NCI-H2171 (cell line): Measurements from ENCODE around the gene UBE2QL1.

Experiments used
- DNase-seq: peaks from one replicate; lab custom pipeline; 2025; lab: John Stamatoyannopoulos, UW

Gene UBE2QL1

DNA sequence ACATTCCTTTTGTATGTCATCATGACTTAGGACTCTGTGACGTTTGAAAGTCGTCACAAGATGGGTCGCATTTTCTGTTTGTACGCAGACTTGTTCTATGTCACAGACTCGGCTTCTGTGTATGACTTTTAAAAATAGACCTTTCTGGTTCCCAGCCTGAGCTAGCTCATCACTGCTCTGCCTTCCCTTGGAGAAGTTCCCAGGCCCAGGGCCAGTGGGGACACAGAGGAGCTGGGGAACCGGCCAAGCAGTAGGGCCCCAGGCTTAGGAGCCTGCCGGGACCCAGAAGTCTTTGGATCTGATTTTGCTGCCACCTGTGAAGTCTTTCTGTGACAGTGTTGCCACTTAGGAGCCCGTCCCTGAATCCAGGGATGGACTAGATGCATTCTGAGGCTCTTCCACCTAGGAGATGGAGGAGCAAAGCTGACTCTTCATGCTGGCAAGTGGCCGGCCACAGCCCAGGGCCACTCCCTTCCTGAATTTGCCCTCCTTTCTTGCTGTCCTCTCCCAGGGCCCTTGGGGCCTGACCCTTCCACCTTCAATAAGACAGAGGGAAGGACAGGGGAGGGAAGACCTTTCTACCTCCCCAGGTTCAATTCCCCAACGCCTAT, 18.1 kb upstream of the UBE2QL1 start:
- DNase-seq, result no peak

DNA sequence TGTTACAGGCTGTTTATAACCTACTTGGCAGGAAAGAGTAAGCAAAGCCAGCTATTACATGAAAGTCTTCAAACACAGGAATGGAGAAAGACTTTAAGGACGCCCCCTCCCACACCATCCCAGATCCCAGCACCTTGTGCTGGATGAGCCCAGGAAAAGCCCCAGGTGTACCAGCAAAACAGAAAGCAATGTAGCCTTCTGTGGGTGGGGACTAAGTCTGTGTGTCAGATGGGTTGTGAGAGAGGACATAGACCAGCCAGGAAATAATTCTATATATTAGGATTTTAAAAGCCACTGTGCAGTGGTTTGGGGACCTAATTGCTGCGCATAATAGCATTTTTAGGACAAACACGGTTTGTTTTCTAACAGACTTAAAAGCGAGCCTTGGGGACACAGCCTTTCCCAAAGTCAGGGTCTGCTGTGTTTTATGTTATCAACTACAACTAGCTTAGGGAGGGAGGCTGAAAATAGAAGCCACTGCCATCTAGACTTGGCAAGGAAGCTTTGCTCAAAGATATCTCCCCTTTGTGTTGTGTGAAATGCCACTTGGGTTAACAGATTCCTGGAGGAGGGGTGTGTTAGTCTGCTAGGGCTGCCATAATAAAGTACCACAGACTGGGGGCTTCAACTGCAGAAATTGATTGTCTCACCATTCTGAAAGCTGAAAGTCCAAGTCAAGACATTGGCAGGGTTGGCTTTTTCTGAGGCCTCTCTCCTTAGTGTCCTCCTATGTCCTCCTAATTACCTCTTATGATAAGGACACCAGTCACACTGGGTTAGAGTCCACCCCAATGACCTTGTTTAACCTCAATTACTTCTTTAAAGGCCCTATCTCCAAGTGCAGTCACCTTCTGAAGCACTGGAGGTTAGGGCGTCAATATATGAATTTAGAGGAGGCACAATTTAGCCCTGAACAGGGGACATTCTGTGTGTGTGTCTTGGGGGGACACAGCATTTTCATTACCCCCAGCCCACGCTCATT, 17.2 kb upstream of the UBE2QL1 start:
- DNase-seq, result no peak

DNA sequence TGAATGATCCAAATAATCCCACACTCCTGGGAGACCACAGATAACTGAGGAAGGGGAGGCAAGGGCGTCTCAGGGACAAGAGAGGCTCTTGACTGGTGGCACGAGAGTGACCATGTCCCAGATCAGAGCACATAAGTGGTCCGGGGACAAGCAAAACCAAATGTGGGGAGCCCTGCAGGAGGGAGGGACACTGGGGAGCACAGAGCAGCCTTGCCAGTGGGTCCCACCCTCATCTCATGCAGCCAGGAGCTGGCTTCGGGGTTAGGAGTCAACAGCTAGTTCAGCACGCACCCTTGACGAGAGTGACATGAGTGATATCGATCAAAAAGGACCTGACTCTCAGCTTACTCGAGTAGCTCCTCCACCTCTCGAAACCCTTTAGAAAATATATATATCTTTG, 16.5 kb upstream of the UBE2QL1 start:
- no peak for DNase-seq

DNA sequence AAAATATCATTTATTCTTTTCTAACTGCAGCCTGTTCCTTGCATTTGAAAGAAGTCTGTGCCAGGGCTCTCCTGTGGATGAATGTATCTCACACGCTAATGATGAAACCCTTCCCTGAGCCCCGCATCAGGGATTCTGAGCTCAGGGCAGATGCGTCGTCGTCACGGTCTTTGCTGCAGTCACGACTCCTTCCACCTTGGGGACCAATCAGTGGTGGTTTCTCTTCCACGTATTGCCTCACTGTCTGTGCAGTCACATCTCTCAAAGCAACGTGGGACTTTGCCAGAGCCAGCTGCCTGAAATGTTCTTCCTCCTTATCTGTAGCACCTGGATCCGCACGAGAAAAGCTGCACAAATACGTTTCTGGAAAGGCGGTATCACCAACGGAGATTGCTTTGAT, 13.9 kb upstream of the UBE2QL1 start:
- no peak for DNase-seq

DNA sequence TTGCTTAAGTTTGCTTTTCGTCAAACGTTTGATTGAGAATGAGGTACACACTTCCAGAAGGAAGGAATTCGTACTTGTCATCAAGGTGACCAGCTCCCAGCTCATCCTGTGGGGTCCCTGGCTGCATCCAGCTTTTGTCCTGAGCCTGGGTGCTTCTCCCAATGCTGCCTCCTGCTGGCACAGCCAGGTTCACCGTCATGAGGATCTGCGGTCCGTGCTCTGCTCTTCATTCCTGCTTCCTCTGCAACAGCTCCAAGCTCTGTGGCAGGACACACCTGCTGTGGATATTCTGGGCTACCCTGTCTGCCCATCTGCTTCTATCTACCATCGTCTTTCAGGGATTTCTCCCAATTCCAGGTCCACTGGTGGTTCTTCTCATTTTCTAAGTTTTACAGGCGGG, 13.3 kb upstream of the UBE2QL1 start:
- no peak for DNase-seq

DNA sequence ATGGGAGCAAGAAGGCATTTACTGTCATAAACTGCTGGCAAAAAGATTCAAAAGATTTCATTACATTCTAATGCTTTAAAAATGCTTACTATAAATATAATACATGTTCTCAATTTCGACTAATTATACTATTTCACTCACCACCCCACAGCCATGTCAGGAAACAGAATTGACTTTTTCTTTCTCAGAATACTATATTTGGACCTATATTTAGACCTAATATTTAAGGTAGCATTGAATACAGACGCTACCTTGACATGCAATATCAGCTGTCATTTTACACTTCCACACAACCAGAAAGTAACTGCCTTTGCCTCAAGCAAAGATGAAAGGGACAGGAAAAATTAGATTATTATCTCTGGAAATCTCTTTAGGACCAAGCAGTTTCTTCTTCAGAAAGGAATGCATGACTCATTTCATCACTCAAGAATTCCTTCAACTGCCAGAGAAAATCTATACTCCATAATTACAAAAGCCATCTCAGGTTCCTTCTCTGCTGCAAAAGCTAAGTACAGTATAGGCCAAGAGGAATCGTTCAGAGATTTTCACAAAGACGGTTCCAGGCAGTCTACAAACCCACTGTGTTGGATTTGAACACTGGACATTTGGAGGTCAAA, 11.8 kb upstream of the UBE2QL1 start:
- no peak for DNase-seq

DNA sequence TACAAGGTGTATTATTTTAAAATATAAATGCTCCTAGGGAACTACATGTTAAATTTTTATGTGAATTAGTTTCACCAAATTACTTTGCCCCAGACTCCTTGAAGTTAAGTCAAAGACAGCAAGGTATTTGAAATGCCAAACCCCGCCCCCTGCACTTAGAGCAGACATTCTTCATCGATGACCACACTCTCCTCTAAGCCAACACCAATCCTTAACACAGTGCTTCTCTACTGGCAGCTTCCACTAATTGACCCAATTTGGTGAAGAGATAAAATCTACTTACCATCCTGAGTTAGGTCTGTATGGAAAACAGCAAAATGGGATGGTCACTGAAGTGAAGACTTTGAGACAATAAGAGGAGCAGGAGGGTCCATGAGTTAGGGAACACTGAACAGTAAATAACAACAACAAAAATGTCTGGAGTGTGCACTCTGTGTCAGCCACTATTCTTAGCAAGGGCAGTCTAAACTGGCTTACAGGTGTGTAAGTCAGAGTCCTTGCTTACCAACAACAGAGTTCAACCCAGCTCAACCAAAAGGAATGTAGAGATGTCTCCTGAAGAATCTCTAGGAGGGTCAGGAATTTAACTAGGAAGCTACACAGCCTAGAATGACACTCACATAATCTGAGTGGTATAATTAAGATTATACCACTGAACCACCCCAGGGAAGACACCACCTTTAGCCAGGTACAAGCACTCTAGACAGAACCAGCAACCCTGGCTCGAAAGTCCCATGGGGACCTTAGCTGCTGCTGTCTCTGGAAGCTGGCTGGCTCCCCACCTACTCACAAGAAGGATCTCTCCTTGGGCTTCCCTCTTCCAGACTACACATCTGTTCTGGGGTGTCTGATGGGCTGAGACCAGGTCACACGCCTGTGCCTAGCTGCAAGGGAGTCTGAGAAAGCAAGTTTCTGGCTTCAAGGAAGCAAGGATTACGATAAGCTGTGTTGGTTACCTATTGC, 8.8 kb upstream of the UBE2QL1 start:
- no peak for DNase-seq

DNA sequence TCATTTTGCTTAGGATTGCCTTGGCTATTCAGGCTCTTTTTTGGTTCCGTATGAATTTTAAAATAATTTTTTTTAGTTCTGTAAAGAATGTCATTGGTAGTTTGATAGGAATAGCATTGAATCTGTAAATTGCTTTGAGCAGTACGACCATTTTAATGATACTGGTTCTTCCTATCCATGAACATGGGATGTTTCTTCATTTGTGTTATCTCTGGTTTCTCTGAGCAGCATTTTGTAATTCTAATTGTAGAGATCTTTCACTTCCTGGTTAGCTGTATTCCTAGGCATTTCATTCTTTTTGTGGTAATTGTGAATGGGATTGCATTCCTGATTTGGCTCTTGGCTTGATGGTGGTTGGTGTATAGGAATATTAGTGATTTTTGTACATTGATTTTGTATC, 6.3 kb upstream of the UBE2QL1 start:
- no peak for DNase-seq

DNA sequence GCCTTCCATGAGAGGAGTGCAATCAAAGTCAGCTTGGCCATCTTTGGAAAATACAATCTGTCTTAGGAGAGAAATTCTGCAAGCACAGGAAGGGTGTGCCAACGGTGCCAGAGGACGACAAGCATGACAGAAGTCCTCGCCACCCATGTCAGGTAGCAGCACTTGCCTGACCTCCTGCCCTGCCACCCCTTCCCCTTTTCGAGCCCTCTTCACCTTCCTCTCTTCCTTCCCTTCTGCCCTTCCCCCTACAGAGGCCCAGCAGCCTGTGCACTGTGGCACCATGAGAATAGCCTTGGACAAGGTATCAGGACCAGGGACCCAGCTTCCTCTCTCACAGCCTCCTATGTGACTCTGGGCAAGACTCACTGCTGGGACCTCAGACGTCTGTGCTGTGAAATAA, 5.3 kb upstream of the UBE2QL1 start:
- no peak for DNase-seq

DNA sequence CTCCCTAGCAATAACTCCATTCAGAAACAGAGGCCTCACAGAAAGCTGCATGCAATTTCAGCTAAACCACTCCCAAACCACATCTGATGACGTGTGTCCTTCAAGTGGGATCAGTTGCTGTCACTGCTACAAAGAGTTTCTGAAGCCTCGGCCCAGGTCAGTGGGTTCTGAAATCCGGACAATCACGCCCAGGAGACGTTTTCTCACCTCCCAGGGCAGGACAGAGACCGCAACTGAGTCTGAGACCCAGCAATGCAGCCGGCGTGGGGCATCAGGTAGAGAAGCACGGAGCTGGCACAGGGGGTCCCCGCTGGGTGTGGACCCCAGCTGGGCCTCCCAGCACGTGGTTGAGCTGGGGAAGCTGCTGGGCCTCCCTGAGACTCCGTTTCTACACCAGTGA, 2.6 kb upstream of the UBE2QL1 start:
- no peak for DNase-seq

DNA sequence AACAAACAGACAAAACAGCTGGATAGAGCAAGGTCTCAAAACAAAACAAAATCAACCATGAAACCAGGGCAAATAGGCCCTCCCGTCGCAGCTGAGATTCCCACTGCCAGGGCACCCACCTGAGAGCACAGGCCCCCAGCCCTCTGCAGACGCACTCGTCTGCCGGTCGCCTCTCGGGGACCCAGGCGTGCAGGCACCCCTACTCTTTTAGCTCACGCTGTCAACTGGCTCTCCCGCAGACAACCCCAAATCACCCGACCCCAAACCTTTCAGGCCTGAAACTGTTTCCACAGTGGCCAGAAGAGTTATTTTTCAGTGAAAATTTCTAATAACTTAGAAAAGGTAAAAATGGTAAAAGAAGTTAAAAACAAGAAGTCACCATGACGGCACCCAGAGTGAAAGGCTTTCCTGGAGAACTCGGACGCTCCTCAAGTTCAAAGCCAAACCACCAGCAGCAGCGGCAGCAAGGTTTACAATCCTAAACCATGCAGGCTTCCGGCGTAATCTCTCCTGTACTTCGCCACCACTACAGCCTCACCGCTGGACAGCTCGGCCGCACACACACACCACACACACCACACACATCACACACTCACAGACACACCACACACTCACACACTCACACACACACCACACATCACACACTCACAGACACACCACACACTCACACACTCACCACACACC, 1.9 kb upstream of the UBE2QL1 start:
- no peak for DNase-seq

DNA sequence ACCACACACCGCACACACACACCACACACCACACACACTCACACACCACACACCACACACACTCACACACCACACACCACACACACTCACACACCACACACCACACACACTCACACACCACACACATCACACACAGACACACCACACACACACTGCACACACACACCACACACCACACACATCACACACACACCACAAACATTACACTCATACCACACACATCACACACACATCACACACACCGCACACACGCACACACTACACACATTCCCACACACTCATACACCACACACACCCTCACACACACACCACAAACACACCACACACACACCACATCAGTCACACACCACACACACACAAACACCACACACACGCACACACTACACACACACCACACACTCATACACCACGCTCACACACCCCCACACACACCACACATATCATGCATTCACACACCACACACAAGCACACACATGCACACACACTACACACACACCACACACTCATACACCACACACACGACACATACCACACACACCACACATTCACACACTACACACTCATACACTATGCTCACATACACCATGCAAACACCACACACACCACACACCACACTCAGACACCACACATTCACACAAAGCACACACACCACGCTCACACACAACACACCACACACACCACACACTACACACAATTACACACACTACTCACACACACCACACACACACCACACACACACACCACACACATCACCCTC, 1.1 kb upstream of the UBE2QL1 start:
- DNase-seq, result no peak

DNA sequence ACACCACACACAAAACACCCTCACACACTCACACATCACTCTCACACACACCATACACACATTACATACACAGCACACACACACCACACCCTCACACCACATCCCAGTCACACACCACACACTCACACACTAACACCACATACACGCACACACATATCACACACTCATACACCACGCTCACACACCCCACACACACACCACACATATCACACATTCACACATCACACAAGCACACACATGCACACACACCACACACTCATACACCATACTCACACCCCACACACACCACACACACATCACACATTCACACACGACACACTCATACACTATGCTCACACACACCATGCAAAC, 543 bp upstream of the UBE2QL1 start:
- no peak for DNase-seq

DNA sequence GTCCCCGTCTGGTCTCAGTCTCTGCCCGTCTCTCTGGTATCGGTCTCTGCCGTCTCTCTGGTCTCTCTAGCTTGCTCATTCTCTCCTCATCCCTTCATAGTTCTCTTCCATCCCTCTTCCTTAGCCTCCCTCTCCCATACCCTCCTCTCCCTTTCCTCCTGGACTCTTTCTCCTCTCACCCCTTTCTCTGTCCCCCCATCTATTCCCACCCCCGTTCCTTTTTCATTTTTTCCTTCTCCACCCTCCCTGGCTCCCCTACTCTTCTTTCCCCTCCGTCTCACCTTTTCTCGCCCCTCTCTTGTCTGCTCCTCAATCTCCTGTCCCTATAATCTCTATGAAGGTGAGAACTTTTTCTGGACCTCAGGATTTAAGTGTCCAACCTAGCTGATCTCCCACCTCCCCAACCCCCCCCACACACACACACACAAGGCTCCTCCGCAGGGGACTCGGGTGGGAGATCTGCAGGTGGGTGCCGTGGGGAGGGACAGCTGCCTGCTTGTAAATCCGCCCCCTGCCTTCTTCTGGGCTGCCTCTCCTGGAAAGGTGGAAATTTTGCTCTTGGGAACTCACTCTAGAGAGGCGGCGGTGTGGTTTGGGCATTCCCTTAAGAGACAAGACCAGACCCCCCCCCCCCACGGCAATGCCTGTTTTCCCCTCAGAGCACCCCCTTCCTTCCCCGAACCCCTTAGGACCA, 953 bp downstream of the UBE2QL1 start:
- DNase-seq, result no peak

DNA sequence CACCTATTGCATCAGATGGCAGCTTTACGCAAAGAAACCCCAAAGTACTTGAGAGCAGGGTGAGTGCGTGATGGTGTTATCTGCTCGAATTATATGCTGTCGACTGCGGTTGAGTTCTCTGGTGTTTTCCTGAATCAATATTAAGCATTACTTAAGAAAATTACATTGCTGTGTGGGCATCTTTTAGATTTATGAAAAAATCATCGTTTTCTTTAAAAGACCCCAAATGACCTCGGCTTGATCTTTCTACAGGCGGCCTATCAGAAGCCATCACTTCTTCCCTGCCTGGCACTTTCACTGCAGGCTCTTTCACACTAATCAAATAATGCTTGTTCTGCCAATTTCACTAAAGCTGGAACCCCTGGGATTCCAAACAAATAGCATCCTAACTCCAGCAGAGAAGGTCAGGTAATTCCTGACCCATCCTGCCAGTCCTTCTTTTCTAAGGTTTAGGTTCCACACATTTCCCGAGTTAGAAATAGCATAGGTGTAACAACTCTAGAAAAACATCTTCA, 1.7 kb downstream of the UBE2QL1 start:
- DNase-seq, result no peak

DNA sequence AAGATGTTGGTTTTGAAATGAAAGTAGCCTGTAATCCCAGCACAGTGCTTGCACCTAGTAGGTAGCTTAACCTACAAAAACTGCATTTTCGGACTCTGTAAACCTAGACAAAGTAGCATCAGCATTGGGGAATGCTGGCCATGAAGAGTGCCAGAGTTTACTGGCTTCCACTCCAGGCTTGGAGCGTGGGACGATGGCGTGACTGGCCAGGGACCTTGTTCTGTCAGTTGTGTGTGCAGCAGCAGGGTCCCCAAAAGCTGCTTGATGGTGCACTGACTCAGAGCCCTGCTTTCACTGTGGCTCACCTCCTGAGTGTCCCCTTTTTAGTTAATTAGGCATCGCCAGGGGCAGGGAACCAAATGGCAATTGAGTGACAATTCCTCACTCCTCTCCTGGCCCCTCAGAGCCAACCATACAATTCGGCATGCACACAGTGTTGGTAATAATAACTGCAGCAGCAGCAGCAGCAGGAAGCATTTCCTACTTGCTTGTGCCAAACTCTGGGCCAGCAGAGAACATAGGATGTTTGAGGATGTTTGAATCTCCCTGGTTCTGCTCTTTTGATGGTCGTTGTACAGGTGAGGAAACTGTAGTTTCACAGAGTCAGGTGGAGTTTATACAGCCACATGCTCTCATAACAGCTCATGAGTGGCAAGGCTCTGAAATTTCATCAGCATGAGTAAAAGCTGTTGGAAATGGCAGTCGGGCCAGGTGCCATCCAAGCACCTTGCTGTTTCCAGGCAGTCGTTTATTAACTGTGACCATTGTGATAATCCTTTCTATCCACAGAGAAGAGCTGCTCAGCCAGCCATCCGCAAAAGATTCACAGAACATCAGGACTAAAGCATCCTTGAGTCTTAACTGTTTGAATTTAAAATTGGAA, 4.2 kb downstream of the UBE2QL1 start:
- no peak for DNase-seq

DNA sequence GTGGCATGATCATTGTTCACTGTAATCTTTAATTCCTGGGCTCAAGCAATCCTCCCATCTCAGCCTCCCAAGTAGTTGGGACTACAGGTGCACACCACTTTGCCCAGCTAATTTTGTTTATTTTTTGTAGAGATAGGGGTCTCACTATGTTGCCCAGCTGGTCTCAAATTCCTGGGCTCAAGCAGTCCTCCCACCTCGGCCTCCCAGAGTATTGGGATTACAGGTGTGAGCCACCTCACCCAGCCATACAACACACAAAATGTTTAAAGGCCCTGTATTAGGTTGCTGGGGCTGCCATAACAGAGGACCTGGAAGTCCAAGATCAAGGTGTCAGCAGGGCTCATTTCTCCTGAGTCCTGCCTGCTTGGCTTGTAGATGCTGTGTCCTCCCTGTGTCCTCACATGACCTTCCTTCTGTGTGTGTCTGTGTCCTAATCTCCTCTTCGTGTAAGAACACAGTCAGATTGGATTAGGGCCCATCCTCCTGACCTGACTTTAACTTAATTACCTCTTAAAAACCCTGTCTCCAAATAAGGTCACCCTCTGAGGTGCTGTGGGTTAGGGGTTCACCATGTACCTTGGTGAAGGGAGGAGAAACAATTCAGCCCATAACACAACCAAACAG, 5.4 kb downstream of the UBE2QL1 start:
- no peak for DNase-seq

DNA sequence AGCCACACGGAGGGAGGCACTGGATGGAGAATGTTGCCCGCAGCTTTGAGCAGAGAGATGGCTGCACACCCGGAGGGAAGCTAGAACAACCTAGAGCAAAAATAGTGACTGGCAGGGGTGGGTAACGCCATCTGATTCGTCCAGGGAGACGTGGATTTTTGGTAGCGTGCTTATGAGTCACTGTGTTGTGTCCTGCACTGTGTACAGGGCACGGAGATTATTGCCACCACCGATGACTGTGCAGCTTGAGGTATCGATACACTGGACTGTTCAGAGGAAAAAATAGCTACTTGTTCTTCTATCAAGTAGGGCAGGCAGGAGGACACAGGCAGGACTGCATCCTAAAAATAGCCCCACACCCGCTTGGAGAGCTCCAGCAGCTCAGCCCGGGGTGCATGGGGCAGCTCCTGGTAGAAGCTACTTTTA, 6.0 kb downstream of the UBE2QL1 start:
- DNase-seq, result no peak
